Loucy (cell line): Measurements from ENCODE around the gene PLOD3.

ENCODE experiments used
- EZH2phosphoT487 ChIP-seq: fragments of 200-600 bp; IDR thresholded peaks from 2 replicates; pipeline ENCODE4 v1.6.1; 2018; ENCODE audit warnings: antibody characterized with exemption, mild to moderate bottlenecking, moderate library complexity, borderline replicate concordance
- TF ChIP-seq, protein P1 (sequence below): fragments of 200-600 bp; sonication (generic); conservative IDR thresholded peaks from 2 replicates; pipeline ENCODE4 v1.5.1; 2014; ENCODE audit warnings: mild to moderate bottlenecking, antibody characterized with exemption, low read length

DNA sequence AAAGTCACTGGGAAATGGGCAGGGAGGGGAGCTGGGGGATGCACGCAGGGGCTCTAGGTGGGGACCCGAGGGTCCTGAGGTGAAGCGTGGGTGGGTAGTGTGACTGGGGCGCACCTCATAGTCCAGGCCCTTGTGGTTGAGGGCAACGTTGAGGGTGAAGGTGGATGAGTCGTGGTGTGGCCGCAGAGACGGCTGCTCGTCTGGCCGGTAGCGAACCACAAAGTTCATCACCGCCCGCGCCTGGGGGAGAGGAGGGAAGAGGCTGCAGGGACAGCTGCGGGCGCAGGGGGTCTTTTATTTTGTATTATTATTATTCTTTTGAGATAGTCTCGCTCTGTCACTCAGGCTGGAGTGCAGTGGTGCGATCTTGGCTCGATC is 10.7 kb downstream of the PLOD3 start:
- TF ChIP-seq, protein P1, sequence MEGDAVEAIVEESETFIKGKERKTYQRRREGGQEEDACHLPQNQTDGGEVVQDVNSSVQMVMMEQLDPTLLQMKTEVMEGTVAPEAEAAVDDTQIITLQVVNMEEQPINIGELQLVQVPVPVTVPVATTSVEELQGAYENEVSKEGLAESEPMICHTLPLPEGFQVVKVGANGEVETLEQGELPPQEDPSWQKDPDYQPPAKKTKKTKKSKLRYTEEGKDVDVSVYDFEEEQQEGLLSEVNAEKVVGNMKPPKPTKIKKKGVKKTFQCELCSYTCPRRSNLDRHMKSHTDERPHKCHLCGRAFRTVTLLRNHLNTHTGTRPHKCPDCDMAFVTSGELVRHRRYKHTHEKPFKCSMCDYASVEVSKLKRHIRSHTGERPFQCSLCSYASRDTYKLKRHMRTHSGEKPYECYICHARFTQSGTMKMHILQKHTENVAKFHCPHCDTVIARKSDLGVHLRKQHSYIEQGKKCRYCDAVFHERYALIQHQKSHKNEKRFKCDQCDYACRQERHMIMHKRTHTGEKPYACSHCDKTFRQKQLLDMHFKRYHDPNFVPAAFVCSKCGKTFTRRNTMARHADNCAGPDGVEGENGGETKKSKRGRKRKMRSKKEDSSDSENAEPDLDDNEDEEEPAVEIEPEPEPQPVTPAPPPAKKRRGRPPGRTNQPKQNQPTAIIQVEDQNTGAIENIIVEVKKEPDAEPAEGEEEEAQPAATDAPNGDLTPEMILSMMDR = no peak
- TF ChIP-seq EZH2phosphoT487 = no peak
